ENCODE measurements around the gene PRRC2B.

- TF ChIP-seq CHD2 (IDR thresholded peaks at IDR 0.05; ENCODE audit: low read length), result no peak
- TF ChIP-seq CTCF (IDR thresholded peaks at IDR 0.05; ENCODE audit: control extremely low read depth in 1 of 3, insufficient read depth in 1 of 3, low read depth in 1 of 3, low read length in 3 of 3), result no peak
- TF ChIP-seq EZH2 (IDR thresholded peaks at IDR 0.05; ENCODE audit: low read depth, low read length, severe bottlenecking), result no peak
- no peak for TF ChIP-seq RXRA (IDR thresholded peaks at IDR 0.05; ENCODE audit: insufficient read depth, low read depth, low read length)
- TF ChIP-seq EP300 (IDR thresholded peaks at IDR 0.05; ENCODE audit: borderline replicate concordance in 1 of 2, low read depth in 2 of 2, low read length in 2 of 2), result no peak
These were observed 53.7 kb downstream of the PRRC2B start for GRCh38 chr9:131447600-131447999.

Data from H1 (cell line).